NCI-H526 (cell line): ENCODE results near the gene DGCR8.

Experiments used
- DNase-seq, 2 experiments: peaks; one replicate each; lab custom pipeline; 2025; lab: John Stamatoyannopoulos, UW

Gene DGCR8

DNA sequence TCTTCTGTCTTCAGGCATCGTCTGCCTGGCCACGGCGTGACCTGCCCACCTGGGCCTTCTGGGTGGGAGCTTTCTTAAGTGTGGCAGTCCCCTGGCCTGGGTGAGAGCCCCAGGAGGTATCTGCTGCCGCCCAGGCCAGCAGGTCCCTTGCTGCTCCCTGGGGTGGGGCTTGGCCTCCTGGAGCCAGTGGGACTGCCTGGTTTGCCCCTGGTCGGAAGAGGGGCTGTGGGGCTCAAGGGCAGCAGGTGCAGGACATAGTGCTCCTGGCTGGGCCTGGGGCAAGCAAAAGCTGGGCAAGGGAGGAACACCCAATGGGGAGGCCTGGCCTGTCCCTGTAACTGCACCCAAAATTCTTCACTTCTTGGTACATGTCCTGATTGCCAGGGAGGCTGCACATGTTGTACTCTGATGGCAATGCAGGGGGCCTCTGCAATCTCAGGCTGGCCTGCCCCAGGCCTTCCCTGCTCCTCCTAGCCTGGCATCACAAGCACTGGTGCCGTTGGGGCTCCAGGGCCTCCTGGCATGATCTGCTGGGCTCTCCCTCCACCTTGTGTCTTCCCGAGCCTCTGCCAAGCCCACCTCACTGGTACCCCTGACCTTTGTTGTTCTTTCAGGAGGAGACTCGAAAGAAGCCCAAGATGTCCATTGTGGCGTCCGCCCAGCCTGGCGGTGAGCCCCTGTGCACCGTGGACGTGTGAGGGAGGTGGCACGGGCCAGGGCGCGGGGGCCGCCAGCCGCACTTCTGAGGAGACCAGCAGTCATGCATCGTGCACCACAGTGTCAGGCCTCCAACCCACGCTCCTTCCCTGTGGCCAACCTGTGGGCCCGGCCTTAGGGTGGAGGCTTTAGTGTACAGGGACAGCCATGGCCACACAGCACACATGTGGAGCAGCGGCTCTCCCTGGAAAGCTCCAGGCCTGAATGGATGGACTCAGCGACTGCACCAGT lies 29.6 kb downstream of the DGCR8 start:
- no peak for DNase-seq

DNA sequence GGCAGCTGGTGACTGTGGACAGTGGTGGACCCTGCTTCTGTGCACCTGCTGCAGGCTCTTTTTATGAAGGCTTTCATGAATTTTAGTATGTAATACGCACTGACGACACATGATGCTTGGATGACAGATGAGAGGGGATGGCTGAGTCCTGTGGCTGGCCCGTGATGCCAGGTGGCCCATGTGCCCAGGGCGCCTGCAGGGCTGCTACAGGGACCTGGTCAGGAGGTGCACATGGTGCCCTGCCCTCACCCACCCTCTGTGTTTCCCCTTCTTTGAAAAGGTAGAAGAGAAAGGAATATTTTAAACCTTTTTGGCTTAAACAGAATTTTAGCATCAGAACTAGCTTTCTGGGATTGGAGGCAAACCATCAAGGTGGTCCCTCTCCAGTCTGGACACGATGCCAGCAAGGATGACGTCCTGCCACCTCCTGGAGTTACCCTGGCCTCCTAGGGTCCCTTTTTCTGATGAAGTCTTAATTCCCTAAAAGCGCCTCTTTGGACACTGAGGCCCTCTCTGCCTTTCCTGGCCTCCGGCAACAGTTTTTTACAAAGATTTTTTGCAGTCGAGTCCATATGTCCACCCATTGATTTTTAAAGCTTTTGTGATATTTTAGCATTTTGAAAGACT lies 30.4 kb downstream of the DGCR8 start:
- no peak for DNase-seq

DNA sequence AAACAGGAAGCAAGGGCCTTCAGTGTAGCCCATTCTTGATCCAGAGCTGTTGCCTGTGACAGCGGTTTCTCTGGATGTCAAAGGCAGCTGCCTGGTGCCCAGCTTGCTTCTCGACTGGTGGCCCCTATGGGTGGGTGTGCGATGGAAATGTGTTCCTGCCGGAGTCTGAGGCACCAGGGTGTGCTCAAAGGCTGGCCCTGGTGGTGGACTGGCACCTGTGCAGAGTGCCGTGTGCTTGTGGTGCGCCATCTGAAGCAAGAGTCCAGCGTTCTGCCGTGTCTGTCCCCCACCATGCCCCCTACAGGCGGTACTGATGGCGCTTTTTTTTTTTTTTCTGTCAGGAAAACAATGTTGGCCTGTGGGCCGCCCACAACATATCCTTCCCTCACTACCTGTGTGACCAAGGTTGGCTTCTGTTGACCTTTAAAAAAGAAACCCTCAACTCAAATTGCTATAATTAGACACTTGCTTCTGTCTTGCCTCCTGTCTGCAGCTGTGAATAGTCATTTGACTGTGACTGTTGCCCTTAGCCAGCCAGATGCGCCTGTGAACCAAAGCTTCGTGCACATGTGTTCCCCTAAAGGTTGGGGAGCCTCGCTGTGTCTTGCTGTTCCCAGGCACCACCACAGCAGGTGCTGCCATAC lies 31.1 kb downstream of the DGCR8 start:
- peak; percentile 12 to 58 for DNase-seq

DNA sequence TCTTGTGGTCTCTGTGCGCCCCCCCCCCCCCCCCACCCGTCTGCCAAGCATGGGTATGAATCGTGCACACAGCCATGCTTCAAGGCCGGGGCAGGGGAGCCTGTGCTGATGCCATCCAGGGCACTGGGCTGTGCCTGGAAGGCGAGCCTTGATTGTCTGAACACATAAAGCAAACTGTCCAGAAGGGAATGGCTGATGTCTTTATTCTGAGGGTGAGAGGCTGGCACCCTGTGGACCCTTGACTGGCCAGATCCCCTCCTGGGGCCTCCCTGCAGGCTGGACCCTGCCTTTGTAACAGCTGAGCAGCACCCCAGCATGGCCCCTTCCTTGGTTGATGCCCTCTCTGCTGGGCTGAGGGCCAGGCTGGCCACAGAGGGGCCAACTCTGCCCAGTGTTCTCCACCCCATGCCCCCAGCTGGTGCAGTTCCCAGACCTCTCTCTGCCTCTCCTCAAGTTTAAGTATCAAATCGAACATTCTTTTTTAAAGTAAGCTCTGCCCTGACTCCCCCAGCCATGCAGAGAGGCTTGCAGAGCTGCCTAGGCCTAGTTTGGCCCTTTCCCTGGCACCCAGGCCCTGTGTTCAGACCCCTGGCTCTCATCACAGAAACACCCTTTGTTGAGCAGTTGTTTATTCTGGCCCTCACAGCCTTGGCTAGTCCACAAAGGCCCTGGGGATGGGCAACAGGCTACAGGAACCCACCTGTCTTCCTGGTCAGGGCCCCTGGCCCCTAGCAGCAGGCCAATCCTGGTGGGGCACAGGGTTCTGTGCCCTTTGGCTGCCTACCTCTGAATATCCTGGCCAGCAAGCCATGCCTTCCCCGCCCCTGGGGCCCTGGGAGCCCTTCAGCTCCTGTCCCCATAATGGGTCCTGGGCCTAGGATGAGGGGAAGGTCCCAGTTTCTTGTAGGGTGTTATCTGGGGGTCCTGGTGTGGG lies 31.9 kb downstream of the DGCR8 start:
- DNase-seq = no peak

DNA sequence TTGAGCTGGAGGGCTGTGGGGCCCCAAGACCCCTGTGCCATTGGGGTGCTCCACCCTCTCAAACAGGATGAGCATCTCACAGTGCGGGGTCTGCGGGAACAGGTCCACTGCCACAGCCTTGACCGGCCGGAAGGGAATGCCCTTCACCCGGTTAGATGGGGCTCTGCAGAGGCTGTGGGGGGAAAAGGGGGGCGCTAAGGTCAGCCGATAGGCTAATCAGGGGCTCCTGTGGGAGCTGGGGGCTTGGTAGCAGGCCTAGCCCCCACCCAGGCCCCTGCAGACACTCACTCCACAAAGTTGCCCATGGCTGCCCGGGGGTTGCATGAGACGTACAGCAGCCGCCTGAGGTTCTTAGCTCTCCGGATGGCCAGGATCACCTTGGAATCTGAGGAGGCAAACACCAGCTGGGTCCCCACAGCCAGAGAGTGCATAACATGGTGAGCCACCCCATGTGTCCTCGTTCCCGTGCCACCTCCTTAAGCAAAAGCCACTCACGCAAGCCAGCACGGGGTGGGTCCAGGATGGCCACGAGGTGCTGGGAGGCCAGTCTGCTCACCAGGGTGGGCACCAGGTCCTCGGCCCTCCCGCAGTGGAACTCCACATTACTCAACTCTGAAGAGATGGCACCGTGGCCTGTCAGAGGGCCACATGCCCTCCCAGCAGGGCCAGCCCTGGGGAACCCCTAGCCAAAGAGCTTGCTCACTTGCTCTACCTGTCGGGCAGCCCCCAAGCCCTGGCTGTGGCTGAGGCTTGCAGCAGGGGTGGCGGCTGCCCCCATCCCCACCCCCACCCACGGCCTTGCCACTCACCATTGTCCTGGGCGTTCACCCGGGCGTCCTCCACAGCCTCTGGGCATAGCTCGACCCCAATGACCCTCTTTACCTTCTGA lies 32.8 kb downstream of the DGCR8 start:
- DNase-seq = no peak

DNA sequence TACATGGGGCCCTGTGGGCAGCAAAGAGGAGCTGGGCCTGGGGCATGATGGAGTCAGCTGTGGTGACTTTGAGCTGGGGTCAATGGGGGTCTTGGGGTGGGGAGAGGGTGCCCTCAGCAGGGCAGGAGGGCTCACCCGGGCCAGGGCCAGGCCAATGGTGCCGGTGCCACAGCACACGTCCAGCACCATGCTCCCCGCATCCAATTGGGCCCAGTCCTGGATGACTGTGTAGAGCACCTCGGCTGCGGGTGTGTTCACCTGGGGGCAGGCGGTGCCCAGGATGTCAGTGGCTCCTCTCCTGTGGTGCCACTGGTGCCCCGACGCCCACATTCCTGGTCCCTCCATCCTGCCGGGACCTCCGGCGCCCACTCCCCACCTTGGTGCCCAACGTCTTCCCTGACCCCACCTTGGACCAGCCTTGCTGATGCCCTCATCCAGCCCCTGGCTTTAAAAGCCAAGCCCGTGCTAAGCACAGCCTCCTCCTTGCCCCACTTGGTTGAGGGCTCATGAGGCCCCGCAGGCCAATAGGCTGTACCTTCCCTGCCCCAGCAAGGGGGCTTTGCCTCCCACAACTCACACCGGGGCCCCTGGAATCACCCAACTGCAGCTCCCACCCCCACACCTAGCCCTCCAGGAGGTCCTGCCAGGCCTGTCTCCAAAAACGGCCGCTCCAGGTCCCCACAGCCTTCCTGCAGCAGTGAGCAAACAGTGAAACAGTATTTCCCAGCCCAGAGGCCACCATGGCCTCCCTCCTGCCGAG lies 33.7 kb downstream of the DGCR8 start:
- DNase-seq = no peak

DNA sequence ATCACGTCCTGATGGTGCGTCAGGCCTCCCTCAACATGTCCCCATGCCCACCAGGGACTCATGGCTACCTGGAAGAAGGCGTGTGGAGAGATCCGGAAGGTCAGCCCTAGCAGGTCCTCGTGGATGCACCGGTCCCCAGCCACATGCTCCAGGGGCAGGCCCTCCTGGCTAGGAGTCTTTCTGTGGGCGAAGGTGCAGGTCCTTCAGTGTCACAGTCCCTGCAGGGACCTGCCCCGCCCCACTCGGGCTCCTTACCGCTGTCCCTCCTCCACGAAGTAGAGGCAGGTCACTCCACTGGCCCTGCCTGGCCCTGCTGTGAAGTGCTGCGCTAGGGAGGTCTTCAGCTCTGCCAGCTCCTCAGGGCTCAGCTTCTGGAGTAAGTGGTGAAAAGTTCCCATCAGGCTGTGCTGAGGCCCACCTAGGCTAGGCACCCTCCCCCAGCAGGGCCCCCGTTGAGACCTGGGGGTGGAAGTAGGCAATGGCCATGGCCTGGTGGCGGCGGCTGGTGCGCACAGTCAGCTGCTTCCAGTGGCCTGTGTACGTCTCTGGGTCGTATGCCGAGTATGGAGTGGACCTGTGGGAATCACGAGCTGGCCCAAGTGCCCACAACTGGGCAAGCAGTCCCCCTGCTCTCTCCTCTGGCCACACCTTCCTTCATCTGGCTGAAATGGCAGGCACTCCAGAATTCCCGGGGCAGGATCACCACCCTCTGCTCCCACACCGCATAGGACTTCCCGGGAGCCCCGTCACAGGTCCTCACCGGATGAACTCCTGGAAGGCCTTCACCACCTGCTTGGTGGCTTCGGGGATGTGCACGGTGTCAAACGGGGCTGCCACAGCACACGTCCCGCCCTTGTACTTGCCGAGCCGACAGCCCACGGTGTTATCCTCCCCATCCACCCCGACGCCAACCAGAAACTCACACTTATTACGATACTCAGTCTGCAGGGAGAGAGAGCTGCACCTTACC lies 34.8 kb downstream of the DGCR8 start:
- no peak for DNase-seq

DNA sequence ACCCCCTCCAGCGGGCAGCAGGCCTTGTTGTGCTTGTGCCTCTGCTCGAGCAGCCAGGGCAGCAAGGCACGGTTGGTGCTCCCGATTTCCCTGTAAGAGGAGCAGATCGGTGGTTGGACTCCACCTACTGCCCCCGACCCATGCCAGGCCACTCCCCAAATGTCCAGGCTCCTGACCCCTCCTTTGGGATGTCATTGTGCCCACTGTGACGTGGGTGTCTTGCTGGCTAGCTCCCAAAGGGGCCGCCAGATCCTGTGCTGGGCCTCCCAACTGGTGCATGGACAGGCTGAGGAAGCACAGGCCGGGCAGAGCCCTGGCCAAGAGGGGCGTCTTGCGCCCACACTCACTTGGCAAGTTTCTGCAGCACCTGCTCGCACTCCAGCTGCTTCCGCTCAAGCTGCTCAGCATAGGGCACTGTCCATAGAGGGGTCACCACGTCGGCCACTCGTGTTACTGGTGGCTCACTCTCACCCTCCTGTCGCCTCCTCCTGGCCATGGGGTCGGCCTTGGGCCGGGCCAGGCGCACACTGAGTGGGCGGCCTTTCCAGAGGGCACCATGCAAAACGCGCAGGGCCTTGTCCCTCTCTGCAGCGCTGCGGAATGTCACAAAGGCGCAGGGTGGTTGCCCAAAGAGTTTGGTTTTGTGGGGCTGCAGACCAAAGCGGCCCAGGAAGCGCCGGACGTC lies 35.8 kb downstream of the DGCR8 start, which contains the start of gene RANBP1:
Gene RANBP1 (plus strand): TSS at position 414 of the 685 bp plus-strand sequence. CDS start 81 bp downstream, at position 495.
- no peak for DNase-seq

DNA sequence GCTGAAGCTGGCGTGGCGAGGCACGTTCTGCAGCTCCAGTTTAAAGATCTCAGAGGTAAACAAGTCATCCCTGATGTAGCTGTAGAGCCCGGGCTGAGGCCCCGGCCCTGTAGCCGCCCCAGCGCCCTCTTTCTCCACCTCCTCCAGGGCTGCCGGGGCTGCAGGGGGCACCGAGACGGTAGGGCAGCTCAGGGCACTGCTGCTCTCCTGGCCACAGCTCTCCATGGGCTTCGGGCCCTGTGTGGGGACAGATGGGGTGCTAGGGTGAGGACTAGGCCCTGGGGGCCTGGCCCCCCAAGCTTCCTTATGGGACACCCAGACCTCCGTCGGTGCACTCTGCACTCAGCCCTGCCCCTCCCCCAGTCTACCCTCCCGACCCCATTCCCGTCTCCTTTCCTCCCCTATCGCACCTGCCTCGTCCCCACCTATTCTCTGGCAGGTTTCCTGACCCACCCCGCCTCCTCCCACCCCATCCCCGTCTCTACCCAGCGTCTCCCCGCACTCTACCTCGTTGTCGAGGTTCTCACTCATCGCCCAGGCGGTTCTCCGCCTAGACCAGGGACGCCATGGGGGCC lies 36.4 kb downstream of the DGCR8 start:
- DNase-seq = no peak

DNA sequence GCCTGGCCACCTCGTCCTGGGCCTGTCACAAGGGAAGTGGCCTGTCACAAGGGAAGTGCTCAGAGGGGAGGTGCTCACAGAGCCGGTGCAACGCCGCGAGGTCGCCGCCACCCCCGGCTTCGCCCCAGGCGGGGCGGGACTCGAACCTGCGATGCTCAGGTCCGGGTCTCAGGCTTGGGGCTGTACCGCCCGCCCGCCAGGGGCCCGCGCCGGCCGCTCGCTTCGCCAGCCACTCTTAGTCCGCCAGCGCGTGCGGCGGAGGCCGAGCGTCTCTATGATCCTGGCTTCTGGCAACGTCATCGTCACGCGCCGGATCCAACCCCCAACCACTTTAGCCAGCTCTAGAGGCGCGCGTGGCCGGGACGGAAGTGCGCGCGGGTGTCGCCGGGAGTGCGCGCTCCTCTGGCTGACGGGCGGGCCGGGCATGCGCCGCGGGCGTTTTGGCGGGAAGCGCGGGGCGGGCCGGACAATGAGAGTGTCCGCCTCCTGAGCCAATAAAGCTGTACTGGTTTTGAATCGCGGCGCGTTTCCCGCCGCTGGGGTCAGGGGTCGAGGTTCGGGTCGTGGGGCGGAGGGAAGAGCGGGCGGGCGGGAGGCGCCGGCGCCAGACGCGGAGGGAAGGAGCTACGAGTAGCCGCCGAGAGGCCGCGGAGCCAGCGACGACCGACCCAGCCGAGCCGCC lies 37.1 kb downstream of the DGCR8 start, which contains the start of gene TRMT2A:
Gene TRMT2A (minus strand): TSS at position 276 of the 682 bp plus-strand sequence. CDS start 320 bp downstream, outside the sequence.
- peak; percentile 81 to 96 for DNase-seq

DNA sequence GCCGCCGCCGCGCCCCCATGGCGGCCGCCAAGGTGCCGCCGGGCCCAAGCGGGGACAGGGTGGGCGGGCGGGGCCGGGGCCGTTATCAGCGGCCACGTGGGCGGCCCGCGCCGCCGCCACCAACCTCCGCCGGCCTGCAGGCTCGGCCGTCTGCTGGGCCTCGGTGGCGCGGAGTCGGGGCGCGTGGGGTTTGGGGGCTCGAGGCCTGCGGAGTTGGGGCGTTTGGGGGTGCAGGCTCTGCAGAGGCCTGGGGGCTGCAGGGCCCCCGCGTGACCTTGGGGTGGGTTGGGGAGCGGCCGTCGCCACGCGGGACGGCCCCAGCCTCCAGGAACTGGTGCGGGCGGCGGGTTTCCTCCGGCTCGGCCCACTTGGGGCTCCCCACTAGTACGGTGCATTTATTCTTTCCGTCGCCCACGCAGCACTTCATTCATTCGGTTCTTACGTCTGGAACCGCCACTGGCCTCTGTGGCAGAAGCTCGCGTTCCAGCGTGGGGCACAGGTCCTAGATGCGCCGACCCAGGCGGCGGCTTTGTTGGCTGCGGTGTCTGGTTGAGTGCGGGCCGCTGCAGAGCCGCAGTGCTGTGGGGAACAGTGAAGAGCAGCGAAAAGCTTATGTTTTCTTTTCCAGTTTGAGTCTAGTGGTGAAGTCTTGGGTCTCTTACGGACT lies 37.7 kb downstream of the DGCR8 start:
- no peak for DNase-seq

DNA sequence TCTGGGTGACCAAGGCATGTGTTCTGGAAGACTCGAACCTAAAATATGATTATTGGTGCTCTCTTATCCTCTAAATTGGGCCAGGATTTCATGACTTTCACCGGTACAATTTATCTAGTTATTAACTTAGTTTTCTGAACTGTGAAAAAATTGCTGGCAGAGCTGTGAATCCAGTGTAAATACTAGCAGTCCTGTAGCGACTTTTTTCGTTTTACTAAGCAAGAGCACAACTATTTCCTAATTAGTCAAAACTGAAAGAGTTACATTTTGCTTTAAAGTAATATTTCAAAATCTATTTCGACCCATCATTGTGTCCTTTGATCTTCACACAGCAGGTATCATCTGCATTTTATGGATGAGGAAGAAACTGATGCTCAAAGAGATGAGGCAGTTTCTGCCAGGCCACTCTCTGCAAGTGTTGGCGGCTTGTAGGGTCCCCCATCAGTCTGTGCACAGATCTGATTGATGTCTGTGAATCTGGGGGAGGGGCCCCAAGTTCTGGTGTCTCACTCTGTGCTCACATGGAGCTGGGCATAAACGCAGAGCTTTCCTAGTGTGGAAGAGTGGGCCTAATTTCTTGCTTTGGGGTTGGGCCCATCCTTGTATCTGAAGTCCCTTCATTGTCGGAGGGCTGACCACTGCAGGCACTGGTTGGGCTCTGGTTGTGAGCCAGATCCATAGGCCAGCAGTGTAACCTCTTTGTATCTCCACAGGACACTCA lies 38.4 kb downstream of the DGCR8 start:
- DNase-seq = no peak

DNA sequence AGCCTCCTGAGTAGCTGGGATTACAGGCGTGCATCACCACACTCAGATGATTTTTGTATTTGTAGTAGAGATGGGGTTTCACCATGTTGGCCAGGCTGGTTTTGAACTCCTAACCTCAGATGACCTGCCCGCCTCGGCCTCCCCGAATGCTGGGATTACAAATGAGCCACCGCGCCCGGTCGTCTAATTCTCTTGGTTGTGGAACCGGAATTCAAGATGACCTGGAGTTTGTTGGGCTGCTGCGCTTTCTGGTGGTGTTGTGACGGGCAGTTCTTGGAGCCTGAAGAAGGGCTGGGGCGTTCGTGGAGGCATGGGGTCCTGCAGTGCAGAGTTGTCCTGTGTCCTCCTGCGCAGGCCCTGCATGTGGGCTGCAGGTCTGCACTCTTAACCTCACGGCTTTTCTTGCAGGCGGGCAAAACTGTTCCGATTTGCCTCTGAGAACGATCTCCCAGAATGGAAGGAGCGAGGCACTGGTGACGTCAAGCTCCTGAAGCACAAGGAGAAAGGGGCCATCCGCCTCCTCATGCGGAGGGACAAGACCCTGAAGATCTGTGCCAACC lies 41.9 kb downstream of the DGCR8 start:
- DNase-seq = no peak

DNA sequence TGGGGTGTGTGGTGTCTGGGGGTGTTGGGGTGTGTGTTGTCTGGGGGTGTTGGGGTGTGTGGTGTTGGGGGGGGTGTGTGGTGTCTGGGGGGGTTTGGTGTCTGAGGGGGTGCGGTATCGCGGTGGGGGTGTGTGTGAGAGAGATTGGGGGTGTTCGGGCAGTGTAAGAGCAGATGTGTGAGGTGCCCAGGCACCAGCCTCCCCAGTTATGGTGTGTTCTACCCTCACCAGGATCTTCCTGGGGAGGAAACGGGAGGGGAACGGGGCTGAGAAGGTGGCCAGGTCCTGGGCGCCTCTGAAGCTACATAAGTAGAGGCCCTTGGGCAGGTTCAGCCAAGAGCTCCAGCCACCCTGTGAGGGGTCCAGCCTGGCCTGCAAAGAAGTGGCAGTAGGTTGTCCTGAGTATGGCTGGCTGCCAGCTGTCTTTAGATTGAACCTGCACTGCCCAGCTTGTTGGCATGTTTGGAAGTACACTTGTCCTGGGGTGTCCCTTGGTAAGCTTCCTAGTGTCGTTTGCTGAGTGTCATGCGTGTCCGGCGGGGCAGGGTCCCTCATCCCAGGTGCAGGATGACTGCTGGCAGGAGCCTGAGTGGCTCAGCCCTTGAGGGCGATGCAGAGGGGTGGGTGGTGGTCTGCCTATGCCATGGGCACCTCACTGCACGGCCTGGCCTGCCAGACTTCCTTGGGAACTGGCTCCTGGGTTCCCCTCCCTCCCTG lies 43.5 kb downstream of the DGCR8 start:
- no peak for DNase-seq
